GM11168 (cell line): Measurements from ENCODE around the gene SELENON.

Experiments used
- in situ Hi-C: fragments of 300-500 bp; cut with MboI; formaldehyde crosslinking; loops from one replicate; pipeline ENCODE4 v1.12.0; 2022; ENCODE audit warnings: low sequenced_read_pairs; ENCODE audit not compliant: unreplicated experiment

SELENON gene, protein sequence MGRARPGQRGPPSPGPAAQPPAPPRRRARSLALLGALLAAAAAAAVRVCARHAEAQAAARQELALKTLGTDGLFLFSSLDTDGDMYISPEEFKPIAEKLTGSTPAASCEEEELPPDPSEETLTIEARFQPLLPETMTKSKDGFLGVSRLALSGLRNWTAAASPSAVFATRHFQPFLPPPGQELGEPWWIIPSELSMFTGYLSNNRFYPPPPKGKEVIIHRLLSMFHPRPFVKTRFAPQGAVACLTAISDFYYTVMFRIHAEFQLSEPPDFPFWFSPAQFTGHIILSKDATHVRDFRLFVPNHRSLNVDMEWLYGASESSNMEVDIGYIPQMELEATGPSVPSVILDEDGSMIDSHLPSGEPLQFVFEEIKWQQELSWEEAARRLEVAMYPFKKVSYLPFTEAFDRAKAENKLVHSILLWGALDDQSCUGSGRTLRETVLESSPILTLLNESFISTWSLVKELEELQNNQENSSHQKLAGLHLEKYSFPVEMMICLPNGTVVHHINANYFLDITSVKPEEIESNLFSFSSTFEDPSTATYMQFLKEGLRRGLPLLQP

DNA sequence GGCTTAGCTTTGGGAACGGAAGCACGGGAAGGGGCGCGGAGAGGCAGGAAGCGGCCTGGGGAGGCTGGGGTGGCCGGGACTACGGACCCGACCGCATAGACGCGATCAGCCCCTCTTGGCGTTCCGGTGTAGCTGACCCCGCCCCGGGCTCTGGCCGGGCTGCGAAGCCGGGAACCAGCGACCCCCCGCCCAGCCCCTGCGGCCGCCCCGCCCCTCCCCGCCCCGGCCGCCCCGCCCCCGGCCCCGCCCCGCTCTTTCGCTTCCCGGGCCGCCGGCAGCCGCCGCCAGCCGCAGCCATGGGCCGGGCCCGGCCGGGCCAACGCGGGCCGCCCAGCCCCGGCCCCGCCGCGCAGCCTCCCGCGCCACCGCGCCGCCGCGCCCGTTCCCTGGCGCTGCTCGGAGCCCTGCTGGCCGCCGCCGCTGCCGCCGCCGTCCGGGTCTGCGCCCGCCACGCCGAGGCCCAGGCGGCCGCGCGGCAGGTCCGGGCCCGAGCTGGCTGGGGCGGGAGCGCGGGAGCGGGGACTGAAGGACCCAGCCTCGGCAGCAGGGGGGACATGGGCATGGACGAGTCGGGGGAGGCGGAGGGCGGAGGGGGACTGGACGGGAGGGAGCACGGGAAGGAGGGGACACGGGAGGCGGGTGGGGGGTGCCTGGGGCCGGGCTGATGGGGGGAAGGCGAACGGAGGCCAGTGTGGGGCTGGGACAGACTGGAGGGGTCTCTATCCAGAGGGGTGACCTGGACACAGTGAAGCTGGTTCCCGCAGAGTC is at the start of gene SELENON:
Gene SELENON (plus strand): TSS at position 259 of the 768 bp plus-strand sequence. CDS start 38 bp downstream, at position 297.
- in situ Hi-C loops = loop anchor here (10.0 to 25.0 kb wide), 3 partner anchors 185 to 563 kb away; partner anchors contain the start of genes MAN1C1, RHCE, RSRP1 and SYF2

DNA sequence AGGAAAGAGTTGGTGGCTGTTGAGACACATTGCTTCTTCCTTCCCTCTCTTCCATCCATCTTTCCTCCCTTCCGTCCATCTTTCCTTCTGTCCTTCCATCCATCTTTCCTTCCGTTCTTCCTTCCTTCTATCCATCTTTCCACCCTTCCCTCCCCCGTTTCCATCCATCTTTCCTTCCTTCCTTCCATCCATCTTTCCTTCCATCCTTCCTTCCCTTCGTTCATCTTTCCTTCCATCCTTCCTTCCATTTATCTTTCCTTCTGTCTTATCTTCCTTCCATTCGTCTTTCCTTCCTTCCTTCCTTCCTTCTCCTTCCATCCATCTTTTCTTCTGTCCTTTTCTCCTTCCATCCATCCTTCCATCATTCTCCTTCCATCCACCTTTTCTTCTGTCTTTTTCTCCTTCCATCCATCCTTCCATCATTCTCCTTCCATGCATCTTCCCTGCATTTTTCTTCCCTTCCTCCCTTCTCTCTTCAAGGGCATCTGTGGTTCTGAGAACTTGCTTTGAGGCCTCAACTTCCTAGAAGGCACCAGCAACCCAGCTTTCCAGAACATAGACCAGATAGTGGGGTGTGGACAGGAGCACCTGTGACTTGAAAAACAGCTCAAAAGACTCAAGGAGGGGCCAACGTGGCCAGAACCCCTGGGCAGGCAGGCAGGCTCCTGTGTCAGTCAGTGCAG is 48.9 kb upstream of the SELENON start:
- in situ Hi-C loops = no loop called here

DNA sequence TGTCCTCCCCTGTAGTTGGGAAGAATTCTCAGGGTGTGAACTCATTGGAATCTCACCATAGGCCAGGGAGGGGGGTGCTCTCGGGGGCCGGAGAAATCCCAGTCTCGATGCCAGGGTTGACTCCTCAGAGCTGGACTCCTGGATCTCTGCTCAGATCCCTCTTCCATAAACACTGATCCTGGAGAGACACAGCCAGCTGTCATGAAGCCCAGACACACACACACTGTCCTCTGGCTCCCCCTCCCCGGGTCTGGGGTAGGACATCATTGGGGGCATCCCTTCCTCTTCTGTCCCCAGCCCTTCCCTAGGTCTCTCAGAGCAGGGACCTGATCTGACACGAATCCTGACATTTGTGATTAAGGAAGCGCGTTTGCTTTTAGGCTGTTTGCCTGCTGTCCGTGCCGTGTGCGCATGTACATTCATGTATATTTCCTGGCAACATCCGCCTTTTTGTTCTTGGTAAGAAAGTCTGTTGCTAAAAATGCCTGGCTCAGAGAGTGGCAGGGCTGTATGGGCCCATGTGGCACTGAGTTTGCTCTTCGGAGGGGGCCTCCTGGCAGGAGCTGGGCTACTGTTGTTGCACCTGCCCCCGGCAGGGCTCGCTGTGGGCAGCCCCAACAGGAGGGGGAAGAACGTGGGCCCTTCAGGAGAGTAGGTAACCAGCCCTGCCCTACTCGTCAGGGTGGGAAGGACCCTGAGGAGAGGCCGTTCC is 45.4 kb upstream of the SELENON start:
- in situ Hi-C loops = no loop called here

DNA sequence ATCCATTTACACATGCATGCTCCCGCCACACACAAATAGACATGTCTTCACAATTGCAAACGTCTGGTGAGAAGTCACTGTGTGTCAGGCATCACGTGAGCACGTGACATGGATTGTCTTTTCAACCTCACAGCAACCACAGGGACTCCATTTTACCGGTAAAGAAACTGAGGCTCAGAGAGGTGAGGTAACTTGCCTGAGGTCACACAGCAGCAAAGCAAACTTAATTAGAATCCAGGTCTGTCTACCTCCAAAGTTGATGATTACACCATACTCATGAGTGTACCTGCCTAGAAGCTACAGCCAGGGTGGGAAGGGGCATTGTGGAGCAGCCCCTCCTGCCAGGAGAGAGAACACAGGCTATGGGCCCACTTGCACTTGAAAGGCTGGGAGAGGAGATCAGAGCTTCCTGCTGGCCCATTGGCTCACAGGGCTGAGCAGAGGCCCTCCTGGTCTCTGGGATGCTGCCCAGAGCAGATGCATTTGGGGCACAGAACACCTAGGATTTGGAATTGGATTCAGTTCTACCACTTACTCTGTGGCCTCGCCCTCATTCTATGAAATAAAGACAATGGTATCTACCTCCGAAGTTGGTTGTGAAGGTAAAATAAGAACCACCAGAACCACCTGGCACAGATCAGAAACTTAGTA is 44.4 kb upstream of the SELENON start:
- in situ Hi-C loops = no loop called here

DNA sequence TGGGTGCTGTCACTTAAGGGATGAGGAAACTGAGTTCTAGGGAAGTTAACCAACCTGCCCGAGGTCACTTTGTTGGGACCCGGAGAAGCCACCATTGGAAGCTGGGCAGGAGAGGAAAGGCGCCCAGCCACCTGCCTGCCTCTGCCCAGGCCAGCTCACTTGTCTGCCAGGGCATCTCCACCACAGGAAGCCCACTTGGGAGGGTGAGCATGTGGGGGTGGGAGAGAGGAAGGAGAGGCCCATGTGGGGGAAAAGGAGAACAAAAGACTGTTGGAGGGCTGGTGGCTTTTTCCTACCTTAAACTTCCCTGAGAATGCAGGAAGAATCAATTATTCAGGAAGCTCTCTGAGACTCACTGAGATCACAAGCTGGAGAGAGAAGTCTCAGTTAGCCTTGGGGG is 43.8 kb upstream of the SELENON start:
- in situ Hi-C loops = no loop called here

DNA sequence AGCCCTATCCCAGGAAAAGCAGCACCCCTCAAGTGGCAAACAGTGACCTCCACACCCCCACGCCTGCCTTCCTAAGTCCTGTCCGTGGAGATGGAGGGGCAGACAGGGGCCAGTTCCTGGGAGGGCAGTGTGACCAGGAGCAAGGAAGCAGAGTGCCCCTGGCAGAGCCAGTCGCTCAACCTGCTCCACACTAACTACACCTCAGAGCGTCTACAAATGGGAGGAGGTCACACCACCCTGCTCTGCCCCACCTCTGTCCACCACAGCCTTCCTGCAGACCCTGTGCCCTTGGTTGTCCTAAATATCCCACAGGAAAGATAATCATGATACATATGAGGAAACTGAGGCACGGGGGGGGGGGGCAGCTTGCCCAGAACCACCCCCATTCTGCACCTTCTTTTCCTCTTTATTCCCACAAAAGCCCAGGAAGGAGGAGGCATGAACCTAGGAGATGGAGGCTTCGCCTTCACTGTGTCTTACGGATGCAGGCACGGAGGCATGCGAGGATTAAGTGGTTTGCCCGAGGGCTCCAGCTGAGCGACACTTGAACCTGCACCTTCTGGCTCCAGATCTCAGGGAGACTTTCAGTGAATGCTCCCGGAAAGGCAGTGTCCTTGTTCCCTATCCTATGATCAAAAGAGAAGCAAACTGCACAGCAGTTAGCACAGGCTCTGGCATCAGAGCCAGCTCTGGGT is 42.7 kb upstream of the SELENON start:
- in situ Hi-C loops = no loop called here

DNA sequence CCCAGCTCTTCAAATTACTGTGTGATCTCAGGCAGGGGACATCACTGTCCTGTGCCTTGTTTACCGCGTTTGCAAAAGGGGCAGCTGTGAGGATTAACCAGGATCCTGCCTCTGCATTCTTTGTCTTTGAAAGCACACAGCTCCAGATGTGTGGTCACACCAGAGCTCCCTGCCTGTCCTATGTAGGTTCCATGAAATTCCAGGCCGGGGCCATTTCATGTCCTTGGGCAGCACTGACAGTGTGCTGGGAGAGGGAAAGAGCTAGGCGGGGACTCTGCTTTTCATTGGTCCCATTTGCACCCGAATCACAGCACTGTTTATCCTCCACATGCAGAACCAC is 42.2 kb upstream of the SELENON start:
- in situ Hi-C loops = no loop called here

DNA sequence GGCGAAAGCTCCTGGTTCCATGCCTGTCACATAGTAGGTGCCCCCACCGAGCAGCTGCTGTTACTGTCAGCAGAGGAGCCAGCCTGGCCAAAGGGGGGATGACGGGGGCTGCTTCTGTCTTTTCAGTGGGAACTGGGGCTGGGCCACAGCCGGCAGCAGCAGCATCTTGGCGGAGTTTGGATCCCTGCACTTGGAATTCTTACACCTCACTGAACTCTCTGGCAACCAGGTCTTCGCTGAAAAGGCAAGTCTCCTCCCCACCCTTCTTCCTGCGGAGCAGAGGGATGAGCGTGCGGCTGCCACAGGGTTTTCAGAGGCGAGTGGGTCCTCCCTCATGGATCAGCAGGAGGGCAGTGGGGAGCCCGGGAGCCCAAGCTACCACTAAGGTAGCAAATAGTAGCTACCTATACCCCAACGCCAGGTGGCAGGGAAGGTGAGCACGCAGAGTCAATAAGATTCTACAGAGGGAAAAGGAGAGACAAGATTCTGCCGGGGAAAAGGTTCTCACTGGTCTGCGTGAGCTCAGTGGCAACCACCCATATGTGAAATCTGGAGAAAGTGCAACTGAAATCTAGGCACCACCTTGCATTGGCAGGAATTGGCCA is 41.4 kb upstream of the SELENON start:
- in situ Hi-C loops = no loop called here

DNA sequence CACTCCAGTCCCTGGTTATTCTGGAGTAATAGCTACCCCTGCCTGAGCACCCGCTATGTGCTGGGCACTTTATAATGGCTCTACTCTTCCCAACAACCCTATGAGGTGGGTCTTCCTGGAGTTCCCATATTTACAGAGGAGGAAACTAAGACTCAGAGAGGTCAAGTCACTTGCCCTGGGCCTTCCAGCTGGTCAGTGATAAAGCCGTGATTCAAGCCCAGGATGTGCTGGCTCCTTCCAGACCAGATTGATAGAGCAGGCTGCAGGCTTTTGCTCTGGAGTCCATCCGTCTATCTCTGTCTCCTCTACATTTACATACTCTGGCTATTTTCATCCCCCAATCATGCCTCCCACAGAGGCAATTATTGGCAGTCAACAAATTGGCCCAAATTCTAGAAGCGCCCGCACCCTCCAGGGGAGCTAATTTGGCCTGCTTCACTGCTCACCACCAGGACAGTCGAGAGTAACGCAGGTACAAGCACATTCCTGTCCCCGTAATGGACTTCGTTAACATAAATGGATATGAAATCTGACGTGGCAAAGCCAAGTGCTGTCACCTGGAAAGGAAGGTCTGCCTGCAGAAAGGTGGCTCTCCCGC is 39.8 kb upstream of the SELENON start:
- in situ Hi-C loops = no loop called here

DNA sequence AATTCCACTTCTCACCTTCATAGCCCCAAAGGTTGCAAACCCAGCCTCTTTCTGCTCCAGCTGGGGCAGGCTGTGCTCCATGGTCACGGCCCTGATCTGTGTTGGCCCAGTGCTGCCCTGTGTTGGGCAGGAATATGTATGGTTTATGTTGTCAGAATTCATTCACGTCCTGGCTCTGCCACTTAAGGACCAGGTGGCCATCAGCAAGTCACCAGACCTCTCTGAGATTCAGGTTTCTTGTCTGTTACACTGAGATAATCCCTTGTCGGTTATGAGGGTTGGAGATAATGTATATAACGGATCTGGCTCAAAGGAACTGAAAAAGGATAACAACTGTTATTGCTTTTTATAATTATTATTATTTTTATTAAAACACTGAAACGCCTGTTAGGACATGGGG is 39.1 kb upstream of the SELENON start:
- in situ Hi-C loops = no loop called here

DNA sequence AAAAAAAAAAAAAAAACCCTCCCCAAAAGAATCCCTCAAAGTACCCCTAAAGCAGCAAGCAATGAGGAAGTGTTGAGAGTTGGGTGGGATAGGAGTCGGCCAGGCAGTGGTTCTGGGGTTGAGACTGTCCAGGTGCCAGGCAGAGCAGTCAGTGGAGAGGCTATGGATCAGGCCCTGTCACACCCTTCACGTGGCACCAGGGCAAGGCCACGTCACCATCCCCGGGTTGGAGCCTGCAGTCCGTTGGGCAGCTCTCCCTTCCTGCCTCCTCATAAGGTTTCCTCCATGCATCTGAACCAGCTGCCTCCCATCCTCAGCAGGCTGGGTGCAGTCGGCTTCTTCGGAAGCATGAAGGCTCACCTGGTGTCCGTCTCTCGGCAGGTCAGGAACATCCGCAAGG is 36.5 kb upstream of the SELENON start:
- in situ Hi-C loops = no loop called here

DNA sequence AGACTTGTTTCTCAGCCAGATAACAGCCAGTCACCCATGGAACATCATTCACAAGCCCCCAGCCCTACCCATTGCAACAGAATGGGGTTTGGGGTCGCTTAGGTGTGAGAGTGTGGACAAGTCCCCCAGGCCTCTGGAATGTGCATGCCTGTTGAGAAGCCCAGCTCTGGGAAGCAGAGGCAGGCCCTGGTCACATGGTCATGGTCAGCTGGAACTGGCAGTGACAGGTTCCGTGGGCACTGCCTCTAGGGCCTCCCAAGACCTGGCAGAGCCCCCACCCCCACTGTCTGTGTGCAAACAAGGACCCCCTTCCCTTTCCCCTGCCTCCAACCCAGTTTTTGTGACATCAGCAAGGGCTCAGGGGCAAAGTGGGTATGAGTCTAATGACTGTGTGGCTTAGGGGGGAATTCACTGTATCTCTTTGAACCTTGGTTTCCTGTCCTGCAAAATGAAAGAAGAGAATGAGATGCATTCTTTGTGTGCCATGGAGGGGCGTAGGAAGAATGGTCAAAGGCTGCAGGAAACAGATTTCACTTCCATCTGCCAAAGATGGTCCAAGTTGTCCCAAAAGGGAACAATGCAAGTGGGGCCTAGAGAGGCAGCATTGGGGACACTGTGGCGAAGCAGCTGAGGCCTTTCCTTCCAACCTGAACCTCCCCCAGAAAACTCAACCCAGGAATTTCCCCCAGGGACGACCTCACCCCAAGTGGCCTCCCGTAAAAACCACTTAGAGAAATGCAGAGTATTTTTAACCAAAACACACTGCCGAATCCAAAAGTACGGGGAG is 34.7 kb upstream of the SELENON start:
- in situ Hi-C loops = no loop called here

DNA sequence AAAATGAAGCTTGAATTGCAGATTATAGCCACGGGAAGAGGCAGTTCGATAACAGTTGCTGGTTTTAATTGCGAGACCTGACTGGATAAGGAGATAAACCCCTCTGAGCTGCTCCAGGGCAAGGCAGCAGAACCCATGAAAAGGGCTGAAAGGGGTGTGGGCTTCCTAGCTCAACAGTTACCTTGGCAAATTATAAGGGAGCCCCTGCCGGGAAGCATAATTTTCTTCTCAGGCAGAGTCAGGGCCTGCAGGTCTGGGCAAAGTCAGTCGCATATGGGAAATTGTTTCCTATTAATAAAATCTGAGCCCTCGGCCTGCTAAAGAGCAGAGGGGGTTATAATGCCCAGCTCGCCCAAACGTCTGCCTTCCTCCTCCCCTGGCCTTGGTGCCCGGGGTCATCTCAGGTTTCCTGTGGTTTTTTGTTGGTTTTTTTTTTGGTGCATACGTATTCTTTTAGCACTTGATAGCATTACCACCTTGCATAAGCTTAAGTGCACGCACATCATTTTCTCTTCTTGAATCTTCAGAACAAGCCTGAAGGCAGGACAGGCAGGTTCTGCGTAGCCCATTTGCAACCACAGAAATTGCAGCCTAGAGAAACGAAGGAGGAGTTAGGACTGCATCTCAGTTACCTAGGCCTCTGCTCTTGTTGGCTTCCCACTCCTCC is 33.9 kb upstream of the SELENON start:
- in situ Hi-C loops = no loop called here

DNA sequence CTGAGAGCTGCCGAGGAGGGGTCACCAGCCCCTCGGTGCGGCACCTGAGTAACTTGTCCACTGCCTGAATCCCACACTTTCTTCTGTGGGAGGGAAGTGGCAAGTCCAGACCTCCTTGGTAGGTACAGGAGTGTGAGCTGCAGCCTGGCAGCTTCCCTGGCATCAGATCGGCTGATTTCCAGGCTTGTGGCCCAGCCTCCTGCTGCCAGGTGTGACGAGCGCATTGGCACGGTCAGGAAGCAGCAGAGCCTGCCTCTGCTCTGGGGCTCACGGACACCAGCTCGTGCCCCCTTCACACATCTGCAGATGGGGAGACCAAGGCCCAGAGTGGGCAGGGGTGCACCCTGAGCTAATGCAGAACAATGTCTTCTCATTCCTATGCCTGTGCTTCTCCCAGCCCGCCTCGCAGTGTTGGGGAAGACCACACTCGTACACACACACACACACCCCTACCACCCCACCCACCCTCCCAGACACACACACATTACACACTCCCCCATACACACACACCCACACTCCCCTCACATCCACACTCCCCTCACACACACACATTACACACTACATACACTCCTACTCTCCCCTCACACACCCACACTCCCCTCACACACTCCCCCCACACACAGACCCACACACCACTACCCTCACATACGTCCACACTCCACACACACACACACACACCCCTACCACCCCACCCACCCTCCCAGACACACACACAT is 33.1 kb upstream of the SELENON start:
- in situ Hi-C loops = no loop called here

DNA sequence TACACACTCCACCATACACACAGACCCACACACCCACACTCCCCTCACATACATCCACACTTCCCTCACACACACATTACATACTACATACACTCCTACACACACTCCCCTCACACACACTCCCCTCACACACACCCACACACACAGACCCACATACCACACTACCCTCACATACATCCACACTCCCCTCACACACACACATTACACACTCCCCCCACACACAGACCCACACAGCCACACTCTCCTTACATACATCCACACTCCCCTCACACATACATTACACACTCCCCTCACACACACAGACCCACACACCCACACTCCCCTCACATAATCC is 32.6 kb upstream of the SELENON start:
- in situ Hi-C loops = no loop called here

DNA sequence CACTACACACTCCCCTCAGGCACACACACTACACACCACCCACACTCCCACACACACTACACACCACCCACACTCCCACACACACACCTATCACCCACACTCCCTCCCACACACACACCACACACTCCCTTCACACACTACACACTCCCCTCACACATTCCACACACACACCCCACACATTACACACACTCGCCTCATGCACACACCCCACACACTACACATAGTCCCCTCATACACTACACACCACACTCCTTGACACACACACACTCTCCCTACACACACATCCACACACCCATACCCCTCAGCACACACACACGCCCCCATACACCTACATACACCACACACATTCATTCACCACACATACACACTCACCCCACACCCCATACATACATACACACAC is 31.0 kb upstream of the SELENON start:
- in situ Hi-C loops = no loop called here
